Measurements from ENCODE around the gene CASP1. TPM values are rescaled to one million over a fixed set of nuclear protein-coding genes. Genes with fewer than 3 reads are reported as not detected.
A peak's percentile ranks its signal among the peaks of the same experiment; 100 is the strongest.

CASP1 gene
- total and polyA plus RNA-seq, 4 donors, result 6.9 to 15.2 (median 8.6) TPM

DNA sequence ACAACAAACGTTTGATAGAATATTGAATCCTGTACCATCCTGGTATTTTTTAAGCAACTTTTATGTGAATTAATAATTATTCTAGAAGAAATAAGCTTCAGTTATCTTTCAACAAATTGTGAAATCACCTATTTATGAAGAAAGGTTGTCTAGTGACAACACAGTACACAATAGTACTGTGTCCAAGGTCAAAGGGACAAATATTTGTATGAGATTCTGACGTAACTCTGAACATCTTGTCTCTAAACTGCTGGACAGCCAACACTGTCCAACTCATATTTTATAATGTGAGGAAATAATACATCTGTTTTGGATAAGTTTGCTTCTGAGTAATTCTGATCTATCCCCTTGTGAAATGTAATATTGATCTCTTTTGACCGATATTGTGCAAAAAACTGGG lies 30.9 kb downstream of the CASP1 start:
- TF ChIP-seq HNF4A (conservative IDR thresholded peaks at IDR 0.05) (peak; percentile 26 to 28), REST (IDR thresholded peaks at IDR 0.05) (peak; percentile 69), RXRA (IDR thresholded peaks at IDR 0.05) (no peak)
- H3K4me3 ChIP-seq (ENCODE audit: low read depth in 1 of 3, low read length in 3 of 3), result no peak overlapping the region
- no peaks in the 10 kb centered on the region for H3K27me3 ChIP-seq (ENCODE audit: control insufficient read depth in 4 of 4, insufficient read depth in 4 of 4, low read length in 3 of 4)
- no peaks in the 10 kb centered on the region for H3K4me1 ChIP-seq (ENCODE audit: control insufficient read depth in 4 of 4, insufficient read depth in 4 of 4, low read length in 3 of 4)
- DNase-seq (ENCODE audit: low spot score), result no peak
- WGBS, result 40% methylated on average over 3 of the region's 3 CpGs
- H3K9ac ChIP-seq (ENCODE audit: low read depth in 1 of 2, low read length in 2 of 2), result no peak overlapping the region
- no peaks in the 10 kb centered on the region for H3K9me3 ChIP-seq (ENCODE audit: control insufficient read depth in 4 of 4, low read length in 3 of 4)
- no peaks in the 10 kb centered on the region for H3K36me3 ChIP-seq (ENCODE audit: control insufficient read depth in 4 of 4, insufficient read depth in 3 of 4, low read depth in 1 of 4, low read length in 3 of 4)
- no peak overlapping the region for H3K27ac ChIP-seq (ENCODE audit: low read depth in 1 of 2, low read length in 2 of 2)

GRCh38 chr11:105003151-105003550 lies 31.8 kb downstream of the CASP1 start:
- H3K4me1 ChIP-seq (ENCODE audit: control insufficient read depth in 4 of 4, insufficient read depth in 4 of 4, low read length in 3 of 4), result no peaks in the 10 kb centered on the region
- H3K9ac ChIP-seq (ENCODE audit: low read depth in 1 of 2, low read length in 2 of 2), result no peak overlapping the region
- DNase-seq (ENCODE audit: low spot score), result no peak
- no peak overlapping the region for H3K4me3 ChIP-seq (ENCODE audit: low read depth in 1 of 3, low read length in 3 of 3)
- WGBS, result 68% methylated on average over 2 of the region's 2 CpGs
- no peak for TF ChIP-seq TAF1 (conservative IDR thresholded peaks at IDR 0.05)
- TF ChIP-seq FOXA1 (IDR thresholded peaks at IDR 0.05), result no peak
- TF ChIP-seq NR2F2 (IDR thresholded peaks at IDR 0.05), result no peak
- TF ChIP-seq YY1 (IDR thresholded peaks at IDR 0.05), result no peak
- no peak for TF ChIP-seq FOXA2 (IDR thresholded peaks at IDR 0.05)
- no peak for TF ChIP-seq CTCF (IDR thresholded peaks at IDR 0.05; ENCODE audit: low read depth, low read length, missing input control)
- no peaks in the 10 kb centered on the region for H3K9me3 ChIP-seq (ENCODE audit: control insufficient read depth in 4 of 4, low read length in 3 of 4)
- no peaks in the 10 kb centered on the region for H3K27me3 ChIP-seq (ENCODE audit: control insufficient read depth in 4 of 4, insufficient read depth in 4 of 4, low read length in 3 of 4)
- H3K36me3 ChIP-seq (ENCODE audit: control insufficient read depth in 4 of 4, insufficient read depth in 3 of 4, low read depth in 1 of 4, low read length in 3 of 4), result no peaks in the 10 kb centered on the region
- H3K27ac ChIP-seq (ENCODE audit: low read depth in 1 of 2, low read length in 2 of 2), result no peak overlapping the region

- TF ChIP-seq CTCF (IDR thresholded peaks at IDR 0.05; ENCODE audit: low read depth, low read length, missing input control) (peak; percentile 51), HNF4G (IDR thresholded peaks at IDR 0.05) (no peak), RAD21 (IDR thresholded peaks at IDR 0.05) (peak; percentile 62 to 79)
- WGBS, result 77% methylated on average over 7 of the region's 7 CpGs
- DNase-seq (ENCODE audit: low spot score), result no peak
- Histone ChIP-seq H3K27me3 (ENCODE audit: control insufficient read depth in 4 of 4, insufficient read depth in 4 of 4, low read length in 3 of 4) (no peaks in the 10 kb centered on the region), H3K36me3 (ENCODE audit: control insufficient read depth in 4 of 4, insufficient read depth in 3 of 4, low read depth in 1 of 4, low read length in 3 of 4) (no peaks in the 10 kb centered on the region), H3K9ac (ENCODE audit: low read depth in 1 of 2, low read length in 2 of 2) (no peak overlapping the region), H3K4me3 (ENCODE audit: low read depth in 1 of 3, low read length in 3 of 3) (no peak overlapping the region), H3K9me3 (ENCODE audit: control insufficient read depth in 4 of 4, low read length in 3 of 4) (no peaks in the 10 kb centered on the region), H3K4me1 (ENCODE audit: control insufficient read depth in 4 of 4, insufficient read depth in 4 of 4, low read length in 3 of 4) (peaks cover 0 to 1% (median 0%) of the 10 kb centered on the region in 4 donors), H3K27ac (ENCODE audit: low read depth in 1 of 2, low read length in 2 of 2) (no peak overlapping the region)
Observed at GRCh38 chr11:105000797-105001196, 34.1 kb downstream of the CASP1 start.
